Measurements from ENCODE around the gene LIN28A. TPM values are rescaled to one million over a fixed set of nuclear protein-coding genes. Genes with fewer than 3 reads are reported as not detected.

LIN28A gene
- total RNA-seq, 1 experiment from 2014 or later: 1,289 TPM

DNA sequence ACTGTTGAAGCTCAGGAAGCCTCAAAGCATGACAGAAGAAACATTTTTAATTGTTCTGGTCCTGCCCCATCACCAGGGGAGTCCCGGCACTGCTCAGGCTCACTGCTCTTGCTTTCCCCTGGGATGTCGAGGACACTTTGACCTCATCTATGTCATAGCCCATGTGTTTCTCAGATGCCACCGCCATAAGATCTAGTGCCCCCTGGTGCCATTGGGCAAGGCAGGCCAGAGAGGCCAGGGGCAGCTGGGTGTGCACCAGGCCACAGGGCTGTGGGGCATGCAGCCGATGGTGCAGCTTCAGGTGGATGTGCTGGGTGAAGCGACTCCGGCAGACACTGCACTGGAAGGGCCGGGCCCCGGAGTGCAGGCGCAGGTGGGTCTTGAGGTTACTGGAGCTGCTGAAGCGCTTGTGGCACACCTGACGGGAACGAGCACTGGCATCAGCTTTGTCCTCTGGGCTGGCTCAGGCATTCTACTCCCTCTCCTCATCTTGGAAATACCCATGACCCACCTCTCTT, 49.0 kb upstream of the LIN28A start:
- H3K4ac ChIP-seq (ENCODE audit: low read depth, low read length): no peak overlapping the region
- H3K9me3 Mint-ChIP-seq: no peaks in the 10 kb centered on the region; a peak in 1 of 5 replicates
- H3K18ac ChIP-seq (ENCODE audit: insufficient read length, low read depth, low read length): no peak overlapping the region
- no peak overlapping the region for H3K9ac ChIP-seq (ENCODE audit: extremely low read depth, insufficient read length, low read length)
- TF ChIP-seq, protein P1, sequence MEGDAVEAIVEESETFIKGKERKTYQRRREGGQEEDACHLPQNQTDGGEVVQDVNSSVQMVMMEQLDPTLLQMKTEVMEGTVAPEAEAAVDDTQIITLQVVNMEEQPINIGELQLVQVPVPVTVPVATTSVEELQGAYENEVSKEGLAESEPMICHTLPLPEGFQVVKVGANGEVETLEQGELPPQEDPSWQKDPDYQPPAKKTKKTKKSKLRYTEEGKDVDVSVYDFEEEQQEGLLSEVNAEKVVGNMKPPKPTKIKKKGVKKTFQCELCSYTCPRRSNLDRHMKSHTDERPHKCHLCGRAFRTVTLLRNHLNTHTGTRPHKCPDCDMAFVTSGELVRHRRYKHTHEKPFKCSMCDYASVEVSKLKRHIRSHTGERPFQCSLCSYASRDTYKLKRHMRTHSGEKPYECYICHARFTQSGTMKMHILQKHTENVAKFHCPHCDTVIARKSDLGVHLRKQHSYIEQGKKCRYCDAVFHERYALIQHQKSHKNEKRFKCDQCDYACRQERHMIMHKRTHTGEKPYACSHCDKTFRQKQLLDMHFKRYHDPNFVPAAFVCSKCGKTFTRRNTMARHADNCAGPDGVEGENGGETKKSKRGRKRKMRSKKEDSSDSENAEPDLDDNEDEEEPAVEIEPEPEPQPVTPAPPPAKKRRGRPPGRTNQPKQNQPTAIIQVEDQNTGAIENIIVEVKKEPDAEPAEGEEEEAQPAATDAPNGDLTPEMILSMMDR (conservative IDR thresholded peaks at IDR 0.05): no peak
- H3K79me1 ChIP-seq (ENCODE audit: insufficient read depth, low read depth, low read length, poor library complexity, severe bottlenecking): no peaks in the 10 kb centered on the region
- H2BK12ac ChIP-seq (ENCODE audit: insufficient read length, low read depth, low read length): no peak overlapping the region
- no peak overlapping the region for H2BK120ac ChIP-seq (ENCODE audit: low read depth, low read length, poor library complexity, severe bottlenecking)
- H3K27me3 Mint-ChIP-seq (ENCODE audit: low read depth): peaks cover 66% of the 10 kb centered on the region
- no peaks in the 10 kb centered on the region for H3K9me3 ChIP-seq (ENCODE audit: control insufficient read depth, low read depth, low read length)
- no peak overlapping the region for H2AK5ac ChIP-seq (ENCODE audit: insufficient read length, low read length)
- H3K56ac ChIP-seq (ENCODE audit: insufficient read length, low read depth, low read length): no peak overlapping the region
- H4K8ac ChIP-seq (replicated peaks; ENCODE audit: insufficient read length, low read depth, low read length): no peak overlapping the region
- H3K14ac ChIP-seq (ENCODE audit: insufficient read depth, low read length): no peak overlapping the region
- no peak overlapping the region for H3K27ac ChIP-seq (ENCODE audit: insufficient read length, low read depth, low read length)
- no peaks in the 10 kb centered on the region; the same call in 1 of the 2 replicates for H3K27me3 ChIP-seq (ENCODE audit: insufficient read depth, low read length)
- no peak overlapping the region for H2BK20ac ChIP-seq (ENCODE audit: low read depth, low read length, poor library complexity, severe bottlenecking)
- H3K4me1 ChIP-seq (ENCODE audit: insufficient read depth, low read length): peaks cover 3% of the 10 kb centered on the region; the same call in 1 of the 2 replicates
- no peak overlapping the region for H3K27ac Mint-ChIP-seq
- H3K79me2 ChIP-seq (ENCODE audit: insufficient read depth, low read length): no peaks in the 10 kb centered on the region
- H4K20me1 ChIP-seq (ENCODE audit: control insufficient read depth, insufficient read depth, insufficient read length): no peaks in the 10 kb centered on the region
- H3K23ac ChIP-seq (ENCODE audit: insufficient read length, low read depth, low read length): no peak overlapping the region
- H3K4me3 Mint-ChIP-seq: peak overlapping the region in 1 of 2 experiments; percentile 87; a peak in 3 of 5 replicates
- no peak for DNase-seq
- no peaks in the 10 kb centered on the region for H3K36me3 Mint-ChIP-seq (ENCODE audit: insufficient read depth in 1 of 3, low read depth in 3 of 3)
- H3K4me2 ChIP-seq (ENCODE audit: insufficient read depth, insufficient read length, low read length): no peak overlapping the region
- no peak overlapping the region for H4K5ac ChIP-seq (ENCODE audit: insufficient read length, low read depth, low read length)
- no peak overlapping the region for H2BK5ac ChIP-seq (ENCODE audit: insufficient read length, low read length)
- no peak overlapping the region for H2BK15ac ChIP-seq (ENCODE audit: low read depth, low read length)
- WGBS (ENCODE audit: extremely low coverage, insufficient read length, low lambda C conversion rate): no CpG with 5 or more reads among the region's 12 CpGs
- H2AFZ ChIP-seq (ENCODE audit: low read length): no peak overlapping the region
- no peak overlapping the region for H3T11ph ChIP-seq (ENCODE audit: low read length)
- no peak overlapping the region for H4K91ac ChIP-seq (ENCODE audit: insufficient read length, low read depth, low read length)
- H3K4me1 Mint-ChIP-seq: peaks cover 41 to 51% of the 10 kb centered on the region in 2 experiments
- H3K23me2 ChIP-seq (ENCODE audit: insufficient read length, low read depth, low read length, poor library complexity, severe bottlenecking): peaks cover 4% of the 10 kb centered on the region
